ENCODE measurements around the gene CHRNA7. TPM values are rescaled to one million over a fixed set of nuclear protein-coding genes. Genes with fewer than 3 reads are reported as not detected.

The CHRNA7 gene
- total and polyA plus RNA-seq, 2 of the 8 experiments (the other 6 are each of a cell fraction or from before 2014, with no cell fraction given), result 7.5 to 11.0 TPM

DNA sequence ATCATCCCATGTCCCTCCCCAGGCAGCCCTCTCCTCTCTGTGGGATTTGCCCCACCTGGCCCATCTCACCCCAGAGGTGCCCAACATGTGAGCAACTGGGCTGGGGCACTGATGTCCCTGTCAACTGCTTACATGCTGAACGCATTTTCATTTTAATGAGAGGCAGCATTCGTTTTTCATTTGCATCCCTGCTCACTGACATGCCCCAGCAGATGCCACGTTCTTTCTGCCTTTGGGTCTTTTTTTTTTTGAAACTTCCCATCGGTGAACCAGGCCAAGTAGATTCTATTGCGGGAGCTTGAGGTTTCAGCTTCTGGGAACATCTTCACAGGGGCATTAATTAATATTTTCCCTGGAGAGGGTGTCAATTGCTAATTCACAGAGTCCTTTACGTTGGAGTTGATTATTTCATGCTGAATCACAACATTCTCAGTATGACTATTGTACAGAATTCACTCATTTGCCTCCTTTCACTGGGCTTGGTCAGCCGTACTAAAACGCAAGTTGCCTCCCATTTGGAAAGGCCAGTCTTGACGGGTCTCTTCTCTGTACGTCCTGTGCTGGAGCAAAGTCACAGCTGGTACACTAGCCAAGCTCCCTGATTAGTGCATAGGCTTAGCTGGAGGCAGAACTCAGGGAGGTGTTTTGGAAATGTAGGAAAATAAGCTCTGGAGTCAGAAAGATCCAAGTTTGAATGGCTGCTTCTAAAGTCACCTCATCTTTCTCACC is 69.8 kb downstream of the CHRNA7 start:
- no peak overlapping the region for H3K14ac ChIP-seq (ENCODE audit: insufficient read length)
- no peak overlapping the region; the same call in 1 of the 2 replicates for H2BK5ac ChIP-seq (ENCODE audit: low read depth, low read length)
- no peak overlapping the region for H3K4me3 ChIP-seq (ENCODE audit: extremely low read depth in 1 of 4, insufficient read depth in 2 of 4, low read depth in 3 of 4, low read length in 4 of 4)
- FAIRE-seq (no peak), DNase-seq (ENCODE audit: low read depth in 1 of 2, low spot score in 2 of 2) (no peak)
- H3K23ac ChIP-seq (ENCODE audit: insufficient read length), result no peak overlapping the region
- H4K5ac ChIP-seq (ENCODE audit: insufficient read length, low read depth, low read length), result no peak overlapping the region
- H2AFZ ChIP-seq (ENCODE audit: low read length), result no peak overlapping the region
- no peaks in the 10 kb centered on the region for H3K9me3 ChIP-seq (ENCODE audit: insufficient read depth in 2 of 2, low read depth in 1 of 2, low read length in 1 of 2)
- peaks cover 2% of the 10 kb centered on the region; the same call in 1 of the 2 replicates for H3K23me2 ChIP-seq (ENCODE audit: low read depth, low read length)
- H3K79me2 ChIP-seq (ENCODE audit: control insufficient read depth in 1 of 2, insufficient read depth in 2 of 2, low read length in 2 of 2), result no peaks in the 10 kb centered on the region
- no peaks in the 10 kb centered on the region for H3K36me3 ChIP-seq (ENCODE audit: control insufficient read depth in 2 of 4, insufficient read depth in 4 of 4, low read length in 3 of 4)
- CTCF ChIA-PET (ENCODE audit: partially characterized antibody), result interaction anchor here (0.8 to 1.4 kb wide), 3 partner anchors 9 to 123 kb away, joined by 3 read pairs; no protein-coding TSS in a partner anchor
- H2BK20ac ChIP-seq (ENCODE audit: low read length), result no peak overlapping the region
- H3K56ac ChIP-seq (replicated peaks; ENCODE audit: insufficient read length, low read depth, low read length), result no peak overlapping the region
- H4K8ac ChIP-seq (ENCODE audit: extremely low read depth, insufficient read depth, low read length), result no peak overlapping the region
- H3K79me1 ChIP-seq (ENCODE audit: low read depth, low read length), result no peaks in the 10 kb centered on the region
- no peaks in the 10 kb centered on the region for H3K27me3 ChIP-seq (replicated peaks in 1 of 4; ENCODE audit: control insufficient read depth in 3 of 4, extremely low read depth in 1 of 4, insufficient read depth in 3 of 4, low read length in 3 of 4)
- H3K18ac ChIP-seq (ENCODE audit: extremely low read depth, low read length), result no peak overlapping the region
- POLR2A ChIA-PET (ENCODE audit: partially characterized antibody), result interaction anchor here (0.9 kb wide), 1 partner anchor 71 kb away, joined by 3 read pairs; no protein-coding TSS in a partner anchor
- H2AK5ac ChIP-seq (ENCODE audit: low read depth, low read length), result no peak overlapping the region
- WGBS, 2 experiments (ENCODE audit: extremely low coverage in 1 of 2, insufficient coverage in 1 of 2, insufficient read length in 1 of 2, insufficient replicate concordance in 2 of 2, low coverage in 1 of 2, low lambda C conversion rate in 2 of 2, missing lambda C conversion rate in 1 of 2), result 86% methylated on average over 10 of the region's 10 CpGs; no CpG with 5 or more reads in 1 of the 2 experiments
- H2BK120ac ChIP-seq (replicated peaks; ENCODE audit: low read depth, low read length), result no peak overlapping the region
- H2BK15ac ChIP-seq (ENCODE audit: low read length), result no peak overlapping the region
- no peak overlapping the region for H3K27ac ChIP-seq (ENCODE audit: low read depth, low read length)
- H3K4me1 ChIP-seq (replicated peaks in 1 of 4; ENCODE audit: control insufficient read depth in 3 of 4, insufficient read depth in 4 of 4, low read length in 3 of 4), result peaks cover 3 to 16% (median 8%) of the 10 kb centered on the region in 4 experiments
- H3K4me2 ChIP-seq (ENCODE audit: insufficient read depth in 1 of 2, low read depth in 2 of 2, low read length in 2 of 2), result no peak overlapping the region
- H3K4ac ChIP-seq (replicated peaks; ENCODE audit: insufficient read length, low read depth, low read length), result no peak overlapping the region
- H3K9ac ChIP-seq (replicated peaks in 1 of 4; ENCODE audit: extremely low read depth in 1 of 4, low read depth in 3 of 4, low read length in 3 of 4), result no peak overlapping the region
- no peak overlapping the region for H4K91ac ChIP-seq (replicated peaks; ENCODE audit: insufficient read length, low read length)
- H4K20me1 ChIP-seq (replicated peaks in 1 of 2; ENCODE audit: control insufficient read depth in 1 of 2, insufficient read depth in 2 of 2, low read length in 2 of 2), result no peaks in the 10 kb centered on the region
- no peak overlapping the region for H2BK12ac ChIP-seq (ENCODE audit: low read depth, low read length)

Measured in H1 (cell line).